Activated B cell treated with CpG ODN at 0.5 μM for 24 hours (primary cell): ENCODE measurements around the gene PIK3AP1. TPM values are rescaled to one million over a fixed set of nuclear protein-coding genes. Genes with fewer than 3 reads are reported as not detected.

ENCODE experiments used
- ATAC-seq: fragments of 200-7000 bp; cut with Tn5 transposase; one replicate; pipeline ENCODE4 v1.10.0; 2021; ENCODE audit warnings: low read depth, mild to moderate bottlenecking, moderate library complexity
- CTCF ChIA-PET: fragments of 350-600 bp; sonication (Branson Sonifier 250); formaldehyde crosslinking; loops from one replicate; lab custom pipeline; 2021; ENCODE audit warnings: antibody characterized with exemption; lab: Charles Lee
- POLR2A ChIA-PET: fragments of 350-600 bp; sonication (Branson Sonifier 250); formaldehyde crosslinking; loops from one replicate; lab custom pipeline; 2021; ENCODE audit warnings: antibody characterized with exemption; lab: Charles Lee
- DNase-seq: peaks from one replicate; pipeline ENCODE4 v3.0.0; 2022
- H3K27ac Mint-ChIP-seq: one replicate; pipeline ENCODE4 v1.8.0; 2020; ENCODE audit warnings: mixed read lengths
- H3K27me3 Mint-ChIP-seq: one replicate; pipeline ENCODE4 v1.8.0; 2021; ENCODE audit warnings: mixed read lengths
- H3K36me3 Mint-ChIP-seq: one replicate; pipeline ENCODE4 v1.8.0; 2021; ENCODE audit warnings: low read depth, mixed read lengths
- H3K4me1 Mint-ChIP-seq: one replicate; pipeline ENCODE4 v1.8.0; 2021; ENCODE audit warnings: mixed read lengths
- H3K4me3 Mint-ChIP-seq: one replicate; pipeline ENCODE4 v1.8.0; 2020; ENCODE audit warnings: mild to moderate bottlenecking, mixed read lengths
- H3K9me3 Mint-ChIP-seq: one replicate; pipeline ENCODE4 v1.8.0; 2020; ENCODE audit warnings: mixed read lengths
- intact Hi-C: fragments of 100-400 bp; cut with micrococcal nuclease; formaldehyde crosslinking; loops from one replicate; pipeline ENCODE4 v1.15.1; 2024
- total RNA-seq: library from RNA; stranded (reverse); gene quantifications from 2 replicates; pipeline ENCODE4 v1.2.3, GENCODE V29; 2022
- TF ChIP-seq, protein P1 (sequence below): fragments of 200-600 bp; IDR thresholded peaks from one replicate; pipeline ENCODE4 v1.8.0; 2022; ENCODE audit warnings: antibody characterized with exemption, mild to moderate bottlenecking

PIK3AP1 gene
- total RNA-seq, 1 donor from 2014 or later: 157 TPM

- no peak for DNase-seq
- no peaks in the 10 kb centered on the region for H3K27me3 Mint-ChIP-seq
- no peak for ATAC-seq
- H3K36me3 Mint-ChIP-seq: peaks cover 58% of the 10 kb centered on the region
- ChIA-PET POLR2A (interaction anchor here (0.7 to 2.9 kb wide), 7 partner anchors 9 to 52 kb away, joined by 3 to 33 read pairs (median 5); no protein-coding TSS in a partner anchor), CTCF (interaction anchor here (1.0 to 2.0 kb wide), 4 partner anchors 23 to 55 kb away, joined by 3 to 6 read pairs (median 6); no protein-coding TSS in a partner anchor)
- H3K4me1 Mint-ChIP-seq: peaks cover 90% of the 10 kb centered on the region
- no peaks in the 10 kb centered on the region for H3K9me3 Mint-ChIP-seq
- peak overlapping the region; percentile 84 for H3K4me3 Mint-ChIP-seq
- peak overlapping the region; percentile 92 for H3K27ac Mint-ChIP-seq
- intact Hi-C loops: loop anchor here (1.0 kb wide), 1 partner anchor 10 kb away; no protein-coding TSS in a partner anchor
- TF ChIP-seq, protein P1, sequence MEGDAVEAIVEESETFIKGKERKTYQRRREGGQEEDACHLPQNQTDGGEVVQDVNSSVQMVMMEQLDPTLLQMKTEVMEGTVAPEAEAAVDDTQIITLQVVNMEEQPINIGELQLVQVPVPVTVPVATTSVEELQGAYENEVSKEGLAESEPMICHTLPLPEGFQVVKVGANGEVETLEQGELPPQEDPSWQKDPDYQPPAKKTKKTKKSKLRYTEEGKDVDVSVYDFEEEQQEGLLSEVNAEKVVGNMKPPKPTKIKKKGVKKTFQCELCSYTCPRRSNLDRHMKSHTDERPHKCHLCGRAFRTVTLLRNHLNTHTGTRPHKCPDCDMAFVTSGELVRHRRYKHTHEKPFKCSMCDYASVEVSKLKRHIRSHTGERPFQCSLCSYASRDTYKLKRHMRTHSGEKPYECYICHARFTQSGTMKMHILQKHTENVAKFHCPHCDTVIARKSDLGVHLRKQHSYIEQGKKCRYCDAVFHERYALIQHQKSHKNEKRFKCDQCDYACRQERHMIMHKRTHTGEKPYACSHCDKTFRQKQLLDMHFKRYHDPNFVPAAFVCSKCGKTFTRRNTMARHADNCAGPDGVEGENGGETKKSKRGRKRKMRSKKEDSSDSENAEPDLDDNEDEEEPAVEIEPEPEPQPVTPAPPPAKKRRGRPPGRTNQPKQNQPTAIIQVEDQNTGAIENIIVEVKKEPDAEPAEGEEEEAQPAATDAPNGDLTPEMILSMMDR: no peak
Measured at GRCh38 chr10:96695975-96696634, 24.2 kb downstream of the PIK3AP1 start.

DNA sequence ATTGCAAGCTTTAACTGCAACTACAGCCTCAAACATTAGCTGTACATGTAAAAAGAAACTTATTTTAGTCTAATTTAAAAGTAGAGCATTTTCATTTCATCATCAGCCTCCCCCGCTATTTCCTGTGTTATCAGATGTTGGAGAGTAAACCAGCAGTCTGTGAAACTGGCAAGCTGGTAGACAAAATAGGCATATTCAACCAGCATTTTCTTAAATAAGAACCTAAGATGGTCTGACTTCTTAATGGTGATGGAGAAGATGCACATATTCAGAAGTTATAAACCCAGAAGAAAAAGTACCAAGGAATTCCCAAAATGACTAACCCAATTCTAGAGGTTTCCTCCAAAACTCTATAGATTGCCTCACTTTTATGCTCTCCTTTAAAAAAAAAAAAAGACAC is 24.9 kb downstream of the PIK3AP1 start:
- POLR2A ChIA-PET: interaction anchor here (0.6 to 2.9 kb wide), 10 partner anchors 9 to 53 kb away, joined by 3 to 11 read pairs (median 4); no protein-coding TSS in a partner anchor

GRCh38 chr10:96693431-96693830 is 26.9 kb downstream of the PIK3AP1 start:
- H3K36me3 Mint-ChIP-seq: peaks cover 65% of the 10 kb centered on the region
- ATAC-seq (no peak), DNase-seq (no peak)
- CTCF ChIA-PET: interaction anchor here (1.1 to 1.4 kb wide), 2 partner anchors 12 to 23 kb away, joined by 3 to 6 read pairs; no protein-coding TSS in a partner anchor
- TF ChIP-seq, protein P1: no peak
- intact Hi-C loops: no loop called here
- H3K9me3 Mint-ChIP-seq: no peaks in the 10 kb centered on the region
- H3K4me3 Mint-ChIP-seq: peak overlapping the region; percentile 50
- H3K27me3 Mint-ChIP-seq: no peaks in the 10 kb centered on the region
- POLR2A ChIA-PET: interaction anchor here (1.0 to 1.1 kb wide), 3 partner anchors 9 to 71 kb away, joined by 3 to 5 read pairs (median 3); no protein-coding TSS in a partner anchor
- H3K4me1 Mint-ChIP-seq: peaks cover 97% of the 10 kb centered on the region
- H3K27ac Mint-ChIP-seq: peak overlapping the region; percentile 81

More for the DNA sequence above, 24.9 kb downstream of the PIK3AP1 start:
- ATAC-seq (peak; percentile 25), DNase-seq (no peak)
- Mint-ChIP-seq H3K4me3 (peak overlapping the region; percentile 84), H3K27me3 (no peaks in the 10 kb centered on the region), H3K4me1 (peaks cover 90% of the 10 kb centered on the region), H3K9me3 (no peaks in the 10 kb centered on the region), H3K27ac (peak overlapping the region; percentile 92), H3K36me3 (peaks cover 60% of the 10 kb centered on the region)
- TF ChIP-seq, protein P1: no peak
- intact Hi-C loops: loop anchor here (1.0 kb wide), 1 partner anchor 9 kb away; no protein-coding TSS in a partner anchor
- CTCF ChIA-PET: interaction anchor here (0.6 to 1.4 kb wide), 4 partner anchors 23 to 130 kb away, joined by 3 to 6 read pairs (median 4); no protein-coding TSS in a partner anchor

DNA sequence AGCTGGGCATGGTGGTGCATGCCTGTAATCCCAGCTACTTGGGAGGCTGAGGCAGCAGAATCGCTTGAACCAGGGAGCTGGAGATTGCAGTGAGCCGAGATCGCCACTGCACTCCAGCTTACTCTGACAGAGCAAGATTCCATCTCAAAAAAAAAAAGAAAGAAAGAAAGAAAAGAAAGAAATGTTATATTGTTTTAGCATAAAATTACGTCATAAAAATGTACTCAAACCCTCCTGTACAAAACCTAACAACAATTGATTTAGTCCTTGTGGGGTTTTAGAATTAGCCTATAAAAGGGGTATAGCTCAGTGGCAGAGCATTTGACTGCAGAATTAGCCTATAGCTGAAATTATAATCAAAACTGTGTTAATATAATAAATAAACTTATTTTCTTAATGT is 27.9 kb downstream of the PIK3AP1 start:
- Mint-ChIP-seq H3K27ac (peak overlapping the region; percentile 72), H3K27me3 (no peaks in the 10 kb centered on the region), H3K4me3 (no peak overlapping the region), H3K36me3 (peaks cover 61% of the 10 kb centered on the region), H3K4me1 (peaks cover 96% of the 10 kb centered on the region), H3K9me3 (no peaks in the 10 kb centered on the region)
- TF ChIP-seq, protein P1: no peak
- no peak for DNase-seq
- intact Hi-C loops: loop anchor here (1.0 kb wide), 1 partner anchor 8 kb away; no protein-coding TSS in a partner anchor
- ChIA-PET CTCF (interaction anchor here (0.7 to 3.0 kb wide), 4 partner anchors 8 to 26 kb away, joined by 3 to 12 read pairs (median 7); no protein-coding TSS in a partner anchor), POLR2A (interaction anchor here (0.6 to 2.1 kb wide), 6 partner anchors 10 to 47 kb away, joined by 3 to 11 read pairs (median 5); no protein-coding TSS in a partner anchor)
- ATAC-seq: no peak
